Measurements from ENCODE around the gene CRIP2. TPM values are rescaled to one million over a fixed set of nuclear protein-coding genes. Genes with fewer than 3 reads are reported as not detected.

The CRIP2 gene
- total RNA-seq, 1 donor from 2014 or later, result 62.4 TPM

GRCh38 chr14:105461903-105462302 lies 12.7 kb upstream of the CRIP2 start:
- DNase-seq (ENCODE audit: low spot score), result no peak

- no peak for DNase-seq (ENCODE audit: low spot score)
Measured at GRCh38 chr14:105464501-105464900, 10.1 kb upstream of the CRIP2 start.

GRCh38 chr14:105465209-105466031 lies 9.2 kb upstream of the CRIP2 start:
- DNase-seq (ENCODE audit: low spot score), result no peak

- no peak for DNase-seq (ENCODE audit: low spot score)
Measured at GRCh38 chr14:105466531-105467248, 7.9 kb upstream of the CRIP2 start.

- no peak for DNase-seq (ENCODE audit: low spot score)
Measured at GRCh38 chr14:105467249-105467941, 7.2 kb upstream of the CRIP2 start.

GRCh38 chr14:105467942-105468471 lies 6.6 kb upstream of the CRIP2 start:
- DNase-seq (ENCODE audit: low spot score), result no peak

- no peak for DNase-seq (ENCODE audit: low spot score)
Measured at GRCh38 chr14:105468621-105469241, 5.9 kb upstream of the CRIP2 start.

- peak; percentile 19 for DNase-seq (ENCODE audit: low spot score)
Measured at GRCh38 chr14:105469456-105470349, 4.9 kb upstream of the CRIP2 start.

GRCh38 chr14:105470350-105471296 lies 4.0 kb upstream of the CRIP2 start:
- no peak for DNase-seq (ENCODE audit: low spot score)

- peak; percentile 30 for DNase-seq (ENCODE audit: low spot score)
Measured at GRCh38 chr14:105471297-105471821, 3.3 kb upstream of the CRIP2 start.

GRCh38 chr14:105471823-105472485 lies 2.7 kb upstream of the CRIP2 start:
- DNase-seq (ENCODE audit: low spot score), result peak; percentile 18

- DNase-seq (ENCODE audit: low spot score), result no peak
Measured at GRCh38 chr14:105472486-105472991, 2.1 kb upstream of the CRIP2 start.

- DNase-seq (ENCODE audit: low spot score), result peak; percentile 20
Measured at GRCh38 chr14:105473033-105473676, 1.5 kb upstream of the CRIP2 start.

- peak; percentile 95 for DNase-seq (ENCODE audit: low spot score)
Measured at GRCh38 chr14:105473677-105474482, 741 bp upstream of the CRIP2 start.

- DNase-seq (ENCODE audit: low spot score), result no peak
Measured at GRCh38 chr14:105475269-105476096, 862 bp downstream of the CRIP2 start.

Data from umbilical cord (tissue), 2 donors.